KOPT-K1 (cell line): ENCODE results near the gene BTG1.

Experiments used
- H3K27ac ChIP-seq: fragments of 200-600 bp; sonication (generic); 2 replicates; pipeline ENCODE4 v1.5.1; 2016; ENCODE audit warnings: antibody characterized with exemption, mild to moderate bottlenecking, low read depth, low read length; ENCODE audit not compliant: poor library complexity, severe bottlenecking
- H3K36me3 ChIP-seq: fragments of 200-600 bp; sonication (generic); 2 replicates; pipeline ENCODE4 v1.5.1; 2017; ENCODE audit warnings: antibody characterized with exemption, mild to moderate bottlenecking, low read length, moderate library complexity; ENCODE audit not compliant: insufficient read depth
- H3K9me3 ChIP-seq: fragments of 200-600 bp; sonication (generic); 2 replicates; pipeline ENCODE4 v1.5.1; 2017; ENCODE audit warnings: antibody characterized with exemption, low read length, mild to moderate bottlenecking; ENCODE audit not compliant: insufficient read depth, poor library complexity, severe bottlenecking

The BTG1 gene

GRCh38 chr12:92145731-92146496, at the start of gene BTG1:
Gene BTG1 (minus strand): TSS chr12:92145846. CDS start chr12:92145535, 311 bp downstream.
- Histone ChIP-seq H3K36me3 (peaks cover 32% of the 10 kb centered on the region), H3K9me3 (no peaks in the 10 kb centered on the region), H3K27ac (peak within 1 kb of the TSS; percentile 86)

DNA sequence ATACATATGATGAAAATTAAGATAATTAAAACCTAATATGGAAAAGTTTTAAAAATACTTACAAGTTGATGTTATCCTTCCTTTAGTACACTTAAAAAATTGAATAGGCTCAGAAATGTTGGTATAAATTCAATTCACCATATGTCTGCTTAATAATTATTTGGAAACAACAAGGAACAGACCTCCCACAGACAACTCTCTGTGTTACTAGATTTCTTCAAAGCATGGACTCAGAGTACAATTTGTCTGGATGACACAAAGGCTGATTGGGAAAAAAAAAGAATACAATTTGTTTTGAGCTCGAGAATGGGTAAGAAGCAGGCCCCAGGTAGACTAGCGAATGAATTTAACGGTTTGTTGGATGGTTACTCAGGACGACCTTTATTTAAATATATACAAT, 48.9 kb upstream of the BTG1 start:
- H3K36me3 ChIP-seq = no peaks in the 10 kb centered on the region
- H3K9me3 ChIP-seq = peaks cover 11% of the 10 kb centered on the region
- no peak overlapping the region for H3K27ac ChIP-seq

- Histone ChIP-seq H3K27ac (no peak overlapping the region), H3K9me3 (peaks cover 11% of the 10 kb centered on the region), H3K36me3 (no peaks in the 10 kb centered on the region)
Observed at GRCh38 chr12:92193846-92194245, 48.2 kb upstream of the BTG1 start.

- Histone ChIP-seq H3K9me3 (peaks cover 11% of the 10 kb centered on the region), H3K27ac (no peak overlapping the region), H3K36me3 (no peaks in the 10 kb centered on the region)
Observed at GRCh38 chr12:92193063-92193462, 47.4 kb upstream of the BTG1 start.

DNA sequence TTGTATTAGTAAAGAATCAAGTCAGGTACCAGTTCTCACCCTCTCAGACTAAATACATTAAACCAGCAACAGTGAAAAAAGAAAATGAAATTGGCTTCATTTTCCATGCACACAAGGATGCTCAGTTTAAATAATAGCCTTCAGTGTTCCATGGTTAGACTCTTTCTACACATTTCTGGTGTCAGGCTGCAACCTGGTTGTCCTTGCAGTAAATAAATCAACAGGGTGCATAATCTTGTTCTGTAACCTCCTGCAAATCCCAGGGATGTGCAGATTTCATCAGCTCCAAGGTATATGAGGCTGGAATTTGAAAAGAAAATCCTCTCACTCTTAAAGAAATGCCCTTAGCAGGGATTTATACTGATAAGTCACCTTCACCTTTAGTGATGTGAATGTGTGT, 46.7 kb upstream of the BTG1 start:
- Histone ChIP-seq H3K9me3 (peaks cover 11% of the 10 kb centered on the region), H3K36me3 (no peaks in the 10 kb centered on the region), H3K27ac (no peak overlapping the region)

DNA sequence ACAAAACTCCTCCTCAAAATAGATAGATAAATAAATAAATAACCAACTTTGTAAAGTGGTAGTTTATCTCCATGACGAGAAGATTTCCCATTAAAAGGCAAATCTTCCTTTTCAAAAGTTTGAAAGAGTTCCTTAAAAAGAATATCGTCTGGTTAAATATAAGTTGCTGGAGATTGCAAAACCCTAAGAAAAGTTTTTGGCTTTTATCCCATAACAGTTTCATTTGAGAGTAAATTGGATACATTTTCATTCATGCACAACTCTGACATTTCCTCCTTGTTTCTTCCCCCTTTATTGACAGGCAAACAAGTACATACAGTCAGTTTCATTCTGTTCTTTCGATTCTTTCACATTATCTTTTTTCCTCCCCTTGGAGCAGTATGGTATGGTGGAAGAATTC, 45.4 kb upstream of the BTG1 start:
- Histone ChIP-seq H3K36me3 (no peaks in the 10 kb centered on the region), H3K9me3 (peaks cover under 1% of the 10 kb centered on the region), H3K27ac (no peak overlapping the region)

GRCh38 chr12:92188517-92189188, 43.0 kb upstream of the BTG1 start:
- H3K9me3 ChIP-seq = no peaks in the 10 kb centered on the region
- H3K36me3 ChIP-seq = no peaks in the 10 kb centered on the region
- no peak overlapping the region for H3K27ac ChIP-seq

DNA sequence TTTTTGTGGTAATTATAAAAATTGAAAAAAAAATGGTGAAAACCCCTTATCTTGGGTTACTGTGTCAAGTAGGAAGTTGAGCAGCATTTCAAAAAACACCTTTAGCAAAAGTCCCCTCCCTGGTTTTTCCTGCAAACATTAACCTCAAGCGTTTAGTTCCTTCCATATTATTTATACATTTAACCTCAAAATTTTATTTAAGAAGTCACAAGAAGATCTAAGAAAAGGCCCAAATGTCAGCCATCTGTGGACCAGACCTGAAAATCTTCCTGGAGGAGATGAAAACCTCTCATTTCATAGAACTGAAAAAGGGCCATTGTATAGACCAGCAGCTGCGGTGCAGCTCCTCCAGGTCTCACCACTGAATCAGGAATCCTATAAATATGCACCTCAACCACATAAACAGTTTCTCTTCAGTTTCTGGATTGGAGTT, 40.4 kb upstream of the BTG1 start:
- H3K9me3 ChIP-seq = no peaks in the 10 kb centered on the region
- H3K27ac ChIP-seq = peak overlapping the region; percentile 67

GRCh38 chr12:92185052-92185451, 39.4 kb upstream of the BTG1 start:
- Histone ChIP-seq H3K36me3 (no peaks in the 10 kb centered on the region), H3K9me3 (no peaks in the 10 kb centered on the region), H3K27ac (peak overlapping the region; percentile 67)

More for the DNA sequence above, 40.4 kb upstream of the BTG1 start:
- H3K36me3 ChIP-seq = no peaks in the 10 kb centered on the region

DNA sequence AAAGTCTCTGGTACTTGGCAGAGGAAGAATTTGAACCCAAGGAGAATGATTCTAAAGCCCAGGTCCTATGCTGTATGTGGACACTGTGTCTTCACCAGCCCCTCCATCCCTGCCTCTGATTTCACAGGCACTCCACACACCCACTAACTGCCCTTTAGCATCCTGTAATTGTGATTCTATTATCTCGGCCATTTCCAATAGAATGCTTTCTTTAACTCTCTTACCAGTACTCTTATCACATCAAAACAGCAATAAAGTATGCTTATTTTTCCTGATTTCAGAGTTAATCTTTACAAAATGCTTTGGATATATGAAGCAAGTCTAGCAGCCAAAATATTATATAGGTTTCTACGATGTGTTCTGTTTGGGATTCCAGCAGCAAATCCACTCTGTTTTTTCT, 37.9 kb upstream of the BTG1 start:
- Histone ChIP-seq H3K9me3 (no peaks in the 10 kb centered on the region), H3K36me3 (no peaks in the 10 kb centered on the region), H3K27ac (no peak overlapping the region)

- Histone ChIP-seq H3K36me3 (no peaks in the 10 kb centered on the region), H3K27ac (no peak overlapping the region), H3K9me3 (peaks cover 17% of the 10 kb centered on the region)
Observed at GRCh38 chr12:92178340-92178739, 32.7 kb upstream of the BTG1 start.

DNA sequence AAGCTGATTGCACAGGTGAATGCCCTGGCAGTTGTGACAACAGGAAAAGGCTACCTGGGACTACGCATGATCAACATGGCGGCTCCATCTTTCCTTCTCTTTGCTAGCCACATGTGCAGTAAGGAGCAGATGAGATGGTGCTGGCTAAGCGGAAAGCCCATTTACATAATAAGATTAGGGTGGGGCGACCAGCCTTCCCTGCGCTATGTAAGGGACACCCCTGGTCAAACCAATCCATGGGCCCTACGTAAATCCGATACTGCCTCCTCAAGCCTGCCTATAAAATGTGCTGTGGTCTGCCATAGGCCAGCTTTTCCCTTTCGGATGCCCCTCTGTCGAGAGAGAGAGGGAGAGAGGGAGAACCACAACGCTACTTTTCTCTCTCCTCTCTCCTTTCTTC, 31.0 kb upstream of the BTG1 start:
- H3K36me3 ChIP-seq = no peaks in the 10 kb centered on the region
- peaks cover 17% of the 10 kb centered on the region for H3K9me3 ChIP-seq
- no peak overlapping the region for H3K27ac ChIP-seq

DNA sequence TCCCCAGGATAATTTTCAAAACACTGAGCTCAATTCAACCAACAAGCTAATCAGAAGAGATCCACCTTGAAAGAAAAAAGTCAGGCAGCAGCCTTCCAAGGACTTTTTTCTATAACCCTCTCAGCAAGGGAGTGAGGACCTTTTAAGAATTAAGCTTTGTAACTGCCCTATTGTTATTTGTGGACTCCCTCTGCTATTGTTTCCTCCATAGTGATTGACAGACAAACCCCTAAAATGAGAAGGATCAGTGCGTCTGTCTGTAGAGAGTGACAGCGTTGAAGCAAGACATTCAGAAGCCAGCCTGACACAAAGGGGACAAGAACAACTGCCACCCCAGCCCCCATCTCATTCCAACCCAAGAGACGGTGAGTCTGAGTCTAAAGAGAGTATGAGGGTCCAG, 30.3 kb upstream of the BTG1 start:
- peaks cover 17% of the 10 kb centered on the region for H3K9me3 ChIP-seq
- no peak overlapping the region for H3K27ac ChIP-seq
- no peaks in the 10 kb centered on the region for H3K36me3 ChIP-seq

DNA sequence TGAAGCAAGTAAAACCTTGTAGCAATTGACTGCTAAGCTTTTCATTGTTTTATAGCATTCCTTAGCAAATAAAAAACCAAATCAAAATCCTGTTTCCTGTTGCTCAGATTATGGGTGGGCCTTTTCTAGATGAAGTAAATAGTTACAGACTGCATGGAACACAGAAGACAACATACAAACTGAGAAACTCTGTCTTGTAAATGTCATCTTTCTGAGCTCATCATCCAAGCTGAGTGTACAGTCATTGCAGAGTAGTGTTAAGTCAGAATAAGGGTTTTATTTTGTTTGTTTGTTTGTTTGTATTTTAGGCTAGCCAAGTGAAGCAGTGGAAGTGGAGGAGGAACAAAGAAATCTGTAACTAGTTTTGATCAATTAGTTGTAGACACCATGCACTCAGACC, 24.4 kb upstream of the BTG1 start:
- Histone ChIP-seq H3K9me3 (no peaks in the 10 kb centered on the region), H3K27ac (no peak overlapping the region), H3K36me3 (no peaks in the 10 kb centered on the region)

- Histone ChIP-seq H3K36me3 (no peaks in the 10 kb centered on the region), H3K27ac (no peak overlapping the region), H3K9me3 (no peaks in the 10 kb centered on the region)
Observed at GRCh38 chr12:92167075-92167474, 21.4 kb upstream of the BTG1 start.

- Histone ChIP-seq H3K36me3 (no peaks in the 10 kb centered on the region), H3K27ac (no peak overlapping the region), H3K9me3 (no peaks in the 10 kb centered on the region)
Observed at GRCh38 chr12:92164712-92165111, 19.1 kb upstream of the BTG1 start.
